ENCODE data around the gene RPS6KA5.
"Not testable (repeated sequence)": the region's sequence is repeated elsewhere in the genome, so short reads cannot be mapped to it uniquely, and the experiment has no call there.

The RPS6KA5 gene

GRCh38 chr14:90827919-90828610 lies 232.4 kb downstream of the RPS6KA5 start:
- peak; percentile 91 for DNase-seq

- not testable (repeated sequence) for DNase-seq
These were observed 236.9 kb downstream of the RPS6KA5 start for GRCh38 chr14:90823542-90823941.

- DNase-seq: peak; percentile 68
These were observed 239.5 kb downstream of the RPS6KA5 start for GRCh38 chr14:90820958-90821357.

GRCh38 chr14:90819734-90820393 lies 240.6 kb downstream of the RPS6KA5 start:
- no peak for DNase-seq

GRCh38 chr14:90818715-90819114 lies 241.7 kb downstream of the RPS6KA5 start:
- DNase-seq: no peak

GRCh38 chr14:90816681-90817436 lies 243.6 kb downstream of the RPS6KA5 start:
- DNase-seq: no peak

- DNase-seq: peak; percentile 26
These were observed 244.4 kb downstream of the RPS6KA5 start, which contains the start of gene TTC7B for GRCh38 chr14:90815822-90816662. Gene TTC7B, minus strand, starts transcription at chr14:90816430. Its CDS starts 135 bp downstream, at chr14:90816295.

GRCh38 chr14:90815572-90815821 lies 244.9 kb downstream of the RPS6KA5 start:
- no peak for DNase-seq

GRCh38 chr14:90814806-90815571 lies 245.5 kb downstream of the RPS6KA5 start:
- no peak for DNase-seq

- DNase-seq: no peak
These were observed 247.0 kb downstream of the RPS6KA5 start for GRCh38 chr14:90813442-90813841.

- DNase-seq: no peak
These were observed 248.3 kb downstream of the RPS6KA5 start for GRCh38 chr14:90812109-90812508.

- no peak for DNase-seq
These were observed 248.8 kb downstream of the RPS6KA5 start for GRCh38 chr14:90811641-90812040.

GRCh38 chr14:90810806-90811205 lies 249.6 kb downstream of the RPS6KA5 start:
- no peak for DNase-seq

GRCh38 chr14:90809530-90810312 lies 250.7 kb downstream of the RPS6KA5 start:
- no peak for DNase-seq

GRCh38 chr14:90808759-90809529 lies 251.5 kb downstream of the RPS6KA5 start:
- DNase-seq: no peak

- no peak for DNase-seq
These were observed 253.4 kb downstream of the RPS6KA5 start for GRCh38 chr14:90807060-90807459.

- DNase-seq: no peak
These were observed 254.5 kb downstream of the RPS6KA5 start for GRCh38 chr14:90805662-90806540.

- DNase-seq: no peak
These were observed 255.4 kb downstream of the RPS6KA5 start for GRCh38 chr14:90805084-90805391.

- no peak for DNase-seq
These were observed 256.0 kb downstream of the RPS6KA5 start for GRCh38 chr14:90804292-90805083.
